GM21423 (cell line): ENCODE data around the gene TEX48.

Experiments
- ATAC-seq: cut with Tn5 transposase; IDR thresholded peaks from one replicate; pipeline ENCODE4 v1.9.1; 2021; ENCODE audit warnings: mild to moderate bottlenecking, moderate library complexity; ENCODE audit not compliant: unreplicated experiment

TEX48 gene

DNA sequence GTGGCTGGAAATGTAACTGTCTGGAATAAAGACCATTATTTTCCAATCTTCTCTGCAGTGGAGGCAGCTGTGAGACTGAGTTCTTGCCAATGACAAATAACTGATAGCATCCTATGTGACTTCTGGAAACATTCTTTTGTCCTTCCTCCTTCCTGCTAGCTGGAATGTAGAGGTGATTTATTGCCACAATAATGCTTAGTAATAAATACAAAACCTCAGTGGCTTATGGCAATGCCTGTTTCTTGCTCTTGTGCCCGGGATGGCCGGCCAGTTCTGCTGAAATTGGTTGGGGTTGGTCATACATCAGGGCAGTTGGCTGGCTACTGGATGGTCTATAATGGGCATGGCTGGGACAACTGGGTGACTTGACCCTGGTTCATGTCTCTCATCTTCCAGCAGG lies 12.2 kb upstream of the TEX48 start:
- ATAC-seq, result no peak

DNA sequence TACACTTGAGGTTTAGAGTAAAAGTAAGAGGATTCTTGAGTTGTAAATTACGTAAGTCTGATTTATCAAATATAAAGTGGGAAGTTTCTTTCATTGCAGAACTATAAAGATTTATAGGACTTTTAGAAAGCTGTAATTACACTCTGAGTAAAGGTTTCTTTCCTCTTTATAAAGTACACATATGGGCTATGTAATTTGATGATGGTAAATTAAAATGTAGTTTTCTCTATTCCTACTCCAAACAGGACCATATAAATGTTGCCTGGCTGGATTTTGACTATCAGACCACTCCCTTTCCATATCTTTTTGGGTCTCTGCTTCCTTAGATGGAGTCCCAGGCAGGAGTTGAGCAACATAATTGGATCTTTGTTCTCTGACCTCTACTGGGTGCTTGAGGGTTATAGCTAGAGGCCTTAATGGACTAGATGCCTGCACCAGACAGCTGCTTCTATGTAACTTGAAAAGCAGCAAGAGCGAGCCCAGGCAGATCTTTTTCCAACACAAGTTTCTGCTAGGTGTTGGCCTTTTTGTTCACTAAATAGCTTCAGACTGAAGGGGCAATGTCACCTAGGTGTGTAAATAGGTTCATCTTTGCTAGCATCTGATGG lies 11.4 kb upstream of the TEX48 start:
- no peak for ATAC-seq

DNA sequence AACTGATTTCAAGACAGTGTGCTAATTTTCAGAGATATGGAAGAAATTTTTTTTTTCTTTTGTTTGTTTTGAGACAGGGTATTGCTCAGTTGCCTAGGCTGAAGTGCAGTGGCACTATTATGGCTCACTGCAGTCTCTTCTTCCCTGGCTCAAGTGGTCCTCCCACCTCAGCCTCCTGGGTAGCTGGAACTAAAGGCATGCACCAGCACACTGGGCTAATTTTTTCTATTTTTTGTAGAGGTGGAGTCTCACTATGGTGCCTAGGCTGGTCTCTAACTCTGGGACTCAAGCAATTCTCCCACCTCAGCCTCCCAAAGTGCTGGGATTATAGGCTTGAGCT lies 9.9 kb upstream of the TEX48 start:
- no peak for ATAC-seq

DNA sequence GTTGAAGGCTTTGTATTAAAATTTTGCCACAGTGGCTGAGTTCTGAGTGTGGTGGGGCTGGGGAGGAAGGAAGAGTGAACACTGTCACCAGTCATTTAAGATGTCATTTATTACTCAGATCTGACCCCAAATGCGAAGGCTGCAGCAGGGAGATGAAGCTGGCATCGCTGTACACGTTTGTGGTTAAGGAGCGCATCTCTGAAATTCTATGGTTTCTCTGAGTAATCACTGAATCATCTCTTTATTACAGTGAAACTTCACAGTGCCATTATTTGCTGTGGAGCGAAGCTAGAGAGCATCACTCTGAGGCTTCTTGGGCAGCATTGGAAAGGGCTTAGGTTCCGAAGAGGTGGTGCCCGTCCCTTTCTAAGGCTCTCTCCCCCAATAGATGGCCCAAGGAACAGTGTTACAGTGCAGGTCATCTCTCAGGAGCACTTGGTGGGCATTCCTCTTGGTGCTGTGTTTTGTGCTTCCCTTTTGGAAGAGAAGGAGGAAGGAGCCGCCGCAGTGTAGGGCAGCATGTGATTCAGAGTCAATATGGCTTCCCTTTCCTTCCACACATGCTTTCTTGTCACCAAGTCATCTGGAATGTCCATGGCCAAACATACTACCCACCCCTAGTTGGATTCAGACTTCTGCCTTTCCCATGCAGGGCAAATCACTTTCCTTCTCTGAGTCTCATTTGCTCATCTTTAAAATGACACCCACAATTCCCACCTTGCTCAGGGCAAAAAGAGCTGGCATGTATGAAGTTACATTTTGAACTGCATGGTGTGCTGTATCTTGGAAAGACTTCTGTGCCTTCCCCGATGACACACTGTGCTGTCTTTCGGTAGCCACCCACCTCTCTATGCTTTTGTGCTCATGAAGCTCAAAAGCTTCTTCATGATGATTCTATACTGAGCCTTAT lies 9.3 kb upstream of the TEX48 start:
- ATAC-seq, result peak; percentile 68

DNA sequence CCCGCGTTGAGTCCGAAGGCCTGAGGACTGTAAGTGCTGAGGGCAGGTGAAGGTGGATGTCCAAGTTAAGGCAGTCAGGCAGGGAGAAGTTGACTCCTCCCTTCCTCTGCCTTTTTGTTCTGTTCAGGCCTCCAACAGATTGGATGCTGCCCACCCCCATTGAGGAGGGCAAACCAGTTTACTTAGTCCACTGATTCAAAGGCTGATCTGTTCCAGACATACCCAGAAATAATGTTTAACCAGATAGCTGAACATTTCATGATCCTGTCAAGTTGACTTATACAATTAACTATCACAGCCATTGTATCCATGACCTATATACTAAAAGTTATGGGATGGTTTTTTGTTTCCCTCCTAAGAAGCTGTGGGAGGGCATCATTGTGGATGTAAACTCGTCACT lies 8.3 kb upstream of the TEX48 start:
- ATAC-seq, result no peak

DNA sequence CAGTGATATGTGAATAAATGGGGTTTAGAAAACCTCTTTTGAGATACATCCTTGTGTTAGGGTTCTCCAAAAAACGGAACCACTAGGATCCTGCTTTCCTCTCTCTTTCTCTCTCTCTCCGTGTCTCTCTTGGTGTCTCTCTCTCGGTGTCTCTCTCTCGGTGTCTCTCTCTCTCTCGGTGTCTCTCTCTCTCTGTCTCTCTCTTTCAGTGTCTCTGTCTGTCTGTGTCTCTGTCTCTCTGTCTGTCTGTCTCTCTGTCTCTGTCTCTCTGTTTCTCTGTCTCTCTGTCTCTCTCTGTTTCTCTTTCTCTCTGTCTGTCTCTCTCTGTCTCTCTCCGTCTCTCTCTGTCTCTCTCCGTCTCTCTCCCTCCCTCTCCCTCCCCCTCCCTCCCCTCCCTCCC lies 7.8 kb upstream of the TEX48 start:
- ATAC-seq, result no peak

DNA sequence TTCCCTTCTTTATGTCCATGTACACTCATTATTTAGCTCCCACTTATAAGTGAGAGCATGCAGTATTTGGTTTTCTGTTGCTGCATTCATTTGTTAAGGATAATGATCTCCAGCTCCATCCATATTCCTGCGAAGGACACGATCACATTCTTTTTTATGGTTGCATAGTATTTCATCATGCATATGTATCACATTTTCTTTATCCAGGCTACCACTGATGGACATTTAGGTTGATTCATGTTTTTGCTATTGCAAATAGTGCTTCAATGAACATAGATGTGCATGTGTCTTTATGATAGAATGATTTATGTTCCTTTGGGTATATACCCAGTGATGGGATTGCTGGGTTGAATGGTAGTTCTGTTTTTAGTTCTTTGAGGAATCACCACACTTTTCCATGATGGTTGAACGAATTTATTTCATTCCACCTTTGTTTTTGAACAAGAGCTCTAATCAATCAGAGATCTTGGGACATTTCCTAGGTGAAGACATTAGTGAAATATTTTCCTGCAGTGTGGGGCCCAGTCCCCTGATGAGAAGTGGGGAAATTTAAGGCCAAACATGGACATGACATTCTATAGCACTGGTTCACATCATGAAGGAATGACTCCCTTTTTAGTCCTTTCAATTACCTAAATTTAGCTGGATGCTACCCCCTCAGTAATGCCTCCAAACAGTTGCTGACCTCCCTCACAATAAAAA lies 7.1 kb upstream of the TEX48 start:
- ATAC-seq, result no peak

DNA sequence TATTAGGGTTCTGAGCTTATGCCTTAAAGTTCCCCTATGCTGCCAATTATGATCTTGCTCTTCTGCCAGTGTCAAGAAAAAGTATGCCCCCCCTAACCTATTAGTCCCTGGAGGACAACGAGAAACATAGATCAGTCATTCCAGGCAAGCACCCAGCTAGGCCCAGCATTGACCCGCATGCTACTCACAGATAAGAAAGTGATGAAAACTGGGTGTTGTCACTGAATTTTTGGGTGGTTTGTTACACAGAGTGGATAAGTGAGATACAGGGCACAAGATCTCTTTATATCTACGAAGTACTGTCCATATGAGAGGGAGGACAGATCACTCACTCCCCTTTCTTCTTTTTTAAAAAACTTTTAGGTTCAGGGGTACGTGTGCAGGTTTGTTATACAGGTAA lies 6.4 kb upstream of the TEX48 start:
- no peak for ATAC-seq

DNA sequence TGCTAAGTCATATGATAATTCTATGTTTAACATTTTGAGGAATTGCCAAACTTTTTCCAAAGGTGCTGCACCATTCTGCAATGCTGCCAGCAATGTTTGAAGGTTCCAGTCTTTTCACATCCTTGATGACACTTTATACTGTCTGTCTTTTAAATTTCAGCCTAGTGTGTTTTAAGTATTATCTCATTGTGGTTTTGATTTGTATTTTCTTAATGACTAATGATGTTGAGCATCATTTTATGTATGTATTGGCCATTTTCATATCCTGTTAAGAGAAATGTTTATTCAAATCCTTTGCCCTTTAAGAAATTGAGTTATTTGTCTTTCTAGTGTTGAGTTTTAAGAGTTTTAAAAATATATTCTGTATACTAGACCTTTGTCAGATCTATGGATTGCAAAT lies 5.0 kb upstream of the TEX48 start:
- ATAC-seq, result no peak

DNA sequence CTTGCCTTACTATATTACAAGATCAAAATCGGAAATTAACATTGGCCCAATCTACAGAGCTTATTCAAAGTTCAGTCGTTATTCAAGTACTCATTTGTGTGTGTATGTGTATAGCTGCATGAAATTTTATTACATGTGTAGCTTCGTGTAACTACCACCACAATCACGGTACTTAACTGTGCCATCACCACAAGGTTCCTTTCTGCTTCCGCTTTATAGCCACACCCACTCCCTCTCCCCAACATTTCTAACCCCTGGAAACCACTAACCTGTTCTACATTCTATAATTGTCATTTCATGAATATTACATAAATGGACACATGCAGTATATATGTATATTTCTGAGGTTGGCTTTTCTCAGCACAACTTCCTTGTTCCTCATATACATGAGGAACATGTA lies 4.0 kb upstream of the TEX48 start:
- ATAC-seq, result no peak

DNA sequence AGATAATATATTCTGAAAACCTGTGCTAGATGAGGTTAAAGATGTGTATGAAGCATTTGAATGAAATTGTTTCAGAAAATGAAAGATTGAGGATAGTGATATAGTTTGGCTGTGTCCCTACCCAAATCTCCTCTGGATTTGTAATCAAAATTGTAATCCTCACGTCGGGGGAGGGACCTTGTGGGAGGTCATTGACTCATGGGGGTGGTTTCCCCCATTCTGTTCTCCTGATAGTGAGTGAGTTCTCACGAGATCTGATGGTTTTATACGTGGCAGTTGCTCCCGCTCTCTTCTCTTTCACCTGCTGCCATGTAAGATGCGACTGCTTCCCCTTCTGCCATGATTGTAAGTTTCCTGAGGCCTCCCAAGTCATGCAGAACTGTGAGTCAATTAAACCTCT lies 2.0 kb upstream of the TEX48 start:
- ATAC-seq, result no peak

DNA sequence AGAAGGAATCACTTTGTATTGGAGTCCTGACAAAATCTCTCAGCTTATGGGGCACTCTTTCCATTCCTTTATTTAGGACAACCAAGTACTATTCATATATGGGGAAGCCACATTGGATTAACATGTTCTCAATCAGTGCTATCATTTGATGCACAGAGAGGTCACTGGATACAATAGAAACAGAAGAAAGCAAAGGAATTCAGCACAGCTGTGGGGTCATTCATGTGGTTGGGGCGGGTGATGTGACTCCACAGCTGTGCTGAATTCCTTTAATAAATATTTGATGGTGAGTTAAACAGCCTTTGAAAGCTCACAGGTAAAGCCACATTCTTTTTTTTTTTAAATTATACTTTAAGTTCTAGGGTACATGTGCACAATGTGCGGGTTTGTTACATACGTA lies 854 bp upstream of the TEX48 start:
- no peak for ATAC-seq

DNA sequence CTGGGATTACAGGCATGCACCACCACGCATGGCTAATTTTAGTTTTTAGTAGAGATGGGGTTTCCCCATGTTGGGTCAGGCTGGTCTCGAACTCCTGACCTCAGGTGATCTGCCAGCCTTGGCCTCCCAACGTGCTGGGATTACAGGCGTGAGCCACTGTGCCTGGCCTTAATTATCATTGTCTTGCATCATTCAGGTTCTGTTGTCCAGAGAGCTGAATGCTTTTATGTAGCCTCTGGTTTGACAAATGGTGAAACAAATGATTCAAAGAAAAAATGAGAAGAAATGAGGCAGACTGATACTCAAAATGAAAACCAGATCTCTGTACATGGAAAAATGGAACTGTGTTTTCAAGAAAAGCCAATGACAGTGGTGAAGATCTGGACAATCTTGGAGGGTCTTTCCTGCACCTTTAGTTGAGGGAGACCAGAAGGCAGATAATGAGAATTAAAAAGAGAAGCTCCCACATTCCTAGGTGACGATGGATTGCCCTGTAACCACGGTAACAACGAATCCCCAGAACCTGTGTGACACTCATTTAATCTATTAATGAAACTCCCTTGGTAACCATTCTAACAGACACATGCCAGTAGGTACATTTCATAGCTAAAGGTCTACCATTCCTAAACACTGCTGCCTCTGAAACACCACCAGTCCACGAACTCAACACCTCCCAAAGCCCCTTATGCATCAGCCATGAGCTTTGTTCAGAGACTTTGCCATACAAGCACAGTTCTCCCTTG lies 1.6 kb downstream of the TEX48 start:
- ATAC-seq, result no peak

DNA sequence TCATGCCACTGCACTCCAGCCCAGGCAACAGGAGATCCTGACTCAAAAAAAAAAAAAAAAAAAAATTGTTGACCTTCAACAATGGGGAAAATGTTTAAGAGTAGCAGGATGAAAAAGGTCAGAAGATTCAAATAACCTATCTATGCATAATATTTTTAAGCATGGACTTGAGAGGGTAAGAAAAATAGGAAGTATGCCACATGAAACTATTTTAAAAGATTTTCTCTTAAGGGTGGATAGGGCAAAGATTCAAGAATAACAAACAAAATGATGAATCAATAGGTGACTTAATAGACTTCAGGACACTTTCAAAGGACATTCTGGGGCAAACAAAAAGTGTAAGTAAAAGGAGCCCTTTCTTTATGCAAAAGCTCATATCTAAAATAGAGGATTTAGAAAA lies 3.2 kb downstream of the TEX48 start:
- ATAC-seq, result no peak

DNA sequence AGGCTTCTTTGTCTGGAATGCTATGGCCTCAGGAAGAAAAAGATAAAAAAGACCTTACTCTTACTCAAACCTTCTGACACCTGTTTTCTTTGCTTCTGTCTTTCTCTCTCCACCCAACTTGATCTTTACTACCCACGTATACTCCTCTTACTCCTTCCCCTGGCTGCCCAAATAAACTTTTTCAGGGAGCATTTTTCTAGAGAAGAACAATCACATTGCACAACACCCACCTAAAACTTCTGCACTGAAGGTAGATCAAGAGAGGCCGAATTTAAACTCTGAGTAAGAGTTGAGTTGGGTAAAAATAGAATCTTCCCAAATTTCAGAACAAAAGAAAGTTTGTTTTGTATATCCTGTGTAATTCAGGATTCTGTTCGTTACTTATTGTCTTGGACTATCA lies 3.9 kb downstream of the TEX48 start:
- no peak for ATAC-seq

DNA sequence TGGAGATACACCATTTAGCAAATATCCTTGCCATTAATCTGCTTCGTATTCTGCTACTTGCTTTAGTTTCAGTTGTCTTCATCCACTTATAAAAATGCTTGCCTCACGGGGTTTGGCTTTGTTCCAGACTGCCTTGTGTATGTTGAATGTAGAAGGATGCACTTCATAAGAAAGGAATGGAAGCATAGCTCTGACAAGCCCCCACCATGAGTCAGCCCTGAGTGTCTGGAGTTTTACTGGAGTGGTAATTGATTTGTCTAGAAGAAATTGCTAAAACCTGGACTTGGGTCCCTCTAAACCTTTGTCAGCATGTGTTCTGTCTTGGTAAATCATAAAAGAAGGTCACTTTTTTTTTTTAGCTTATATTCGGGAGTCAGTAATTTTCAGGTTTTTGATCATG lies 4.6 kb downstream of the TEX48 start:
- ATAC-seq, result no peak

DNA sequence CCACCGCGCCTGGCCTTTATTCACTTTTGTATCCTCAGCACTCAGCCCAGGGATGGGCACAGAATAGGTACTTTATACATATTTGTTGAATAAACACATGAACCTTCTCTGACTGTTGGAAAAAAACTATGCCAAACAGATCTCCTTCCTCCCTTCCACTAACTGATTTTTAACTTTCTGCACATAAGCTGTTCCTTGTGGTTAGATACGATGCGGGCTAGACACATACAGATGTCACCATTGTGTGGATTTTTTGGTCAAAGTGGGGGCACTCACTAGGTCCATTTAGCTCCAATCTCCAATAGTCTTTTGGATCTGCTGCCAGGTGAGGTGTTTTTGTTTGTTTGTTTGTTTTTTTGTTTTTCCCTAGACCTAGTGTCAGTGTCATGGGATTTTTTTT lies 5.1 kb downstream of the TEX48 start:
- ATAC-seq, result no peak

DNA sequence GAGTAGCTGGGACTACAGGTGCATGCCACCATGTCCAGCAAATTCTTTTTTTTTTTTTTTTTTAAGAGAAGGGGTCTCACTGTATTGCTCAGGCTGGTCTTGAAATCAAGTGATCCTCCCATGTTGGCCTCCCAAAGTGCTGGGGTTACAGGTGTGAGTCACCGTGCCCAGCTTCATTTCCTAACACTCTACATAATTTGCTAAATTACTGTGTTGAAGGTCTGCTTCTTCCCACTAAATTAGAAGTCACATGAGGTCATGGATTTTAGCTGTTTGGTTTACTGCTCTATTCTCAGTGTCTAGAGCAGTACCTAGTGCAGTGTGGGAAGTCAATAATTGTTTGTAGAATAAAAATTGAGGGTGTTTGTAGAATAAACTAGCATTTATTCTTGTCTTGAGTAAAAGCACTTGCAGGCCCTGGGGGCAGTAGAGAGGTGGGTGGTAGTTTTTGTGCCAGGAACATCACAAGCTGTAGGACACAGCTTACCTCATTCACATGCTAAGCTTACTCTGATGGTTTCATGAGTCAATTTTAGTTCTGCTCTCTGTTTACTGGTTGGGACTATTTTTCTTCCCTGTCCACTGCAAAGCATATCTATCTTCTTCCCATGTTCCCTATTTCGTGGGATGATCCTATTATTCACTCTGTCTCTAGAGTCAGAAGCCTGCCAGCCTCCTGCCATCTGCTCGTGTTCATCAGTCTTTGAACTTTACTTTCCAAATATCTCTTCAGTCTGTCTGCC lies 7.0 kb downstream of the TEX48 start:
- ATAC-seq, result no peak

DNA sequence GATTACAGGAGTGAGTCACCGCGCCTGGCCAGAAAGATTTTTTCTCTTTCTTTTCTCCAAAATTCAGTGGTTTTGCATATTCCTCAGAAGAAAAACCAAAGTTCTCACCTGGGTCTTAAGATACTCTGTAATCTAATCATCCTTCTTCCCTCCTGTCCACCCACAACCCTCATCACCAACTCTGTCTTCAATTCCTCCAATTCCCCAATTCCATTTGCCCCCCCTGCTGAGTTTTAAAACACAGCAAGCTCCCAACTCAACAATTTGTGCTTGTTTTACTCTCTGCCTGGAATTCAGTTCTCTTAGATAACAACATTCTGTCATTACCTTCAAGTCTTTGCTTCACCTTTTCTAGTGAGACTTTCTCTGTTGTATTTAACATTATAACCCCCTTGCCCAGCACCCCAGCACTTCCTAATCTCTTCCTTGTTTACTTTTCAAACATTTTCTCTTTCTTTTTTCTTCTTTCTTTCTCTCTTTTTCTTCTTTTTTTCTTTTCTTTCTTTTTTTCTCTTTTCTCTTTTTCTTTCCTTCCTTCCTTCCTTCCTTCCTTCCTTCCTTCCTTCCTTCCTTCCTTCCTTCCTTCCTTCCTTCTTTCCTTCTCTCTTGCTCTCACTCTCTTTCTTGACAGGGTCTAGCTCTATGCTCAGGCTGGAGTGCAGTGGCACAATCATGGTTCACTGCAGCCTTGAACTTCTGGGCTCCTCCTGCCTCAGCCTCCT lies 7.8 kb downstream of the TEX48 start:
- no peak for ATAC-seq

DNA sequence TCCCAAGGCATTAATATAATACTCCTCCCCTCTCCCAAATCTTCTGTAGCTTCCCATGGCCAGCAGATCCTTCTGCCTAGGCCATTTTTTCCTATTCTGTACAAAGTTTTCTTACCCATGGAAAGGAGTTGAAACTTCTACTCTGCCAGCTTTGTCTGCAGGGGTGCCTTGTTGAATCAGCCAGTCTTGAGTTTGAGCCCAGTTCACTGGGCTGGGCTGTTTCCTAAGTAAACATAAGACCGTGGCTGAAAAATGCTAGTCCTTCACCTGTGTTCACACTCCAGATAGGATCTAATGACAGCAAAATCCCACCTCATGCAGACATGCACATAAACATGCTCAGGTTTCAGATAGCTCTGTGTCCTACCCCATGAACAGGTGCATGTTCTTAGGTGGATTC lies 10.4 kb downstream of the TEX48 start:
- no peak for ATAC-seq
